ENCODE measurements around the gene OR51B5.

DNA sequence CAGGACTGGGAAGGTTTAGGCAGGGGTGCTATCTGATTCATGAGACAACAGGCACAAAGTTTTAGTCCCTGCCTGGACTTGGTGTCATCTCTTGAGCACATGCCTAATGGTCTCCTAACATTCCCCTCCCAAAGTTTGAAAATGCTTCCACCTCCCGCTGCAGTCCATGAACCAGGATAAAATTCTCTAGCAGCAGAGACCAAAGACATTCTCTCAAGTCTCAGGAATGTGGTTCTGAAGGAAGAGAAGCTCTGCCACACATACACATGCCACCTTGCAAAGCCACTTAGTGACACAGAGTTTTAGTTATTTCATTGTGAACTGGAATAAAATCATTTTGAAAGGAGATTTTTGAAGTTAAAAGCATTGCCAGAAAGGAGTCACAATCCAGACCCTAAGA is 23.5 kb upstream of the OR51B5 start:
- TF ChIP-seq, protein P1, sequence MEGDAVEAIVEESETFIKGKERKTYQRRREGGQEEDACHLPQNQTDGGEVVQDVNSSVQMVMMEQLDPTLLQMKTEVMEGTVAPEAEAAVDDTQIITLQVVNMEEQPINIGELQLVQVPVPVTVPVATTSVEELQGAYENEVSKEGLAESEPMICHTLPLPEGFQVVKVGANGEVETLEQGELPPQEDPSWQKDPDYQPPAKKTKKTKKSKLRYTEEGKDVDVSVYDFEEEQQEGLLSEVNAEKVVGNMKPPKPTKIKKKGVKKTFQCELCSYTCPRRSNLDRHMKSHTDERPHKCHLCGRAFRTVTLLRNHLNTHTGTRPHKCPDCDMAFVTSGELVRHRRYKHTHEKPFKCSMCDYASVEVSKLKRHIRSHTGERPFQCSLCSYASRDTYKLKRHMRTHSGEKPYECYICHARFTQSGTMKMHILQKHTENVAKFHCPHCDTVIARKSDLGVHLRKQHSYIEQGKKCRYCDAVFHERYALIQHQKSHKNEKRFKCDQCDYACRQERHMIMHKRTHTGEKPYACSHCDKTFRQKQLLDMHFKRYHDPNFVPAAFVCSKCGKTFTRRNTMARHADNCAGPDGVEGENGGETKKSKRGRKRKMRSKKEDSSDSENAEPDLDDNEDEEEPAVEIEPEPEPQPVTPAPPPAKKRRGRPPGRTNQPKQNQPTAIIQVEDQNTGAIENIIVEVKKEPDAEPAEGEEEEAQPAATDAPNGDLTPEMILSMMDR (IDR thresholded peaks at IDR 0.05): no peak
- TF ChIP-seq POLR2AphosphoS5 (IDR thresholded peaks at IDR 0.05): no peak
- no peak for TF ChIP-seq POLR2A (IDR thresholded peaks at IDR 0.05)
- no peak for TF ChIP-seq EP300 (IDR thresholded peaks at IDR 0.05)

Data from sigmoid colon (tissue), 4 donors.